NCI-H345 (cell line): ENCODE measurements around the gene CD101.

Experiments used
- DNase-seq: peaks from one replicate; lab custom pipeline; 2025; lab: John Stamatoyannopoulos, UW

CD101 gene

GRCh38 chr1:117014209-117014608 is 12.6 kb downstream of the CD101 start:
- DNase-seq, result no peak

GRCh38 chr1:117015724-117016123 is 14.2 kb downstream of the CD101 start:
- DNase-seq, result no peak

DNA sequence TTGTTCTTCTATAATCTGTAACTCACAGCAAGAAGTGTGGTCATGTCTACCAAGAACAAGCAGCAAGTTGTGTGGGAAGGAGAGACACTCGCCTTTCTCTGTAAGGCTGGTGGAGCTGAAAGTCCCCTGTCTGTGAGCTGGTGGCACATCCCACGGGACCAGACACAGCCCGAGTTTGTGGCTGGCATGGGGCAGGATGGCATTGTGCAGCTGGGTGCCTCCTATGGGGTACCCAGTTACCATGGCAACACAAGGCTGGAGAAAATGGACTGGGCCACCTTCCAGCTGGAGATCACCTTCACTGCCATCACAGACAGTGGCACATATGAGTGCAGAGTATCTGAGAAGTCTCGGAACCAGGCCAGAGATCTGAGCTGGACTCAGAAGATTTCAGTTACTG is 15.5 kb downstream of the CD101 start:
- DNase-seq, result no peak

DNA sequence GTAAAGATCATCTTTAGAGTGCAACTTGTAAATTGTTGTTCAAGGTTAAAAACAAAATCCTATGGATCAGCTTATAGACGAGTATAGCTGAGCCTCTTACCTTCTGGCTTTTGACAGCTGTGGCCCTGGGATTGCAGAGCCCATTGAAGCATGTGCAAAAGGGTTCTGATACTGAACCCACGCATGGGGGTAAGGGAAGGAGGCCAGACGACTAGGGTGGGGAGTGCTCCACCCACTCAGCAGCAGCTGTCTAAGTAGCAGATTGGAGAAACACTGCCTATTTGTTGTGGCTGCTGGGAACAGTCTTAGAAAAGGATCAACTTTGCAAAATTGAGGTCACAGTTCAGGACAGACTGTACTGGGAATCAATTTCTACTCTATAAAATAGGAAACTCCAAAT is 16.1 kb downstream of the CD101 start:
- DNase-seq, result no peak

- no peak for DNase-seq
Measured at GRCh38 chr1:117020526-117021156, 19.1 kb downstream of the CD101 start.

GRCh38 chr1:117022114-117022513 is 20.6 kb downstream of the CD101 start:
- DNase-seq, result no peak

- DNase-seq, result no peak
Measured at GRCh38 chr1:117025568-117025967, 24.0 kb downstream of the CD101 start.

DNA sequence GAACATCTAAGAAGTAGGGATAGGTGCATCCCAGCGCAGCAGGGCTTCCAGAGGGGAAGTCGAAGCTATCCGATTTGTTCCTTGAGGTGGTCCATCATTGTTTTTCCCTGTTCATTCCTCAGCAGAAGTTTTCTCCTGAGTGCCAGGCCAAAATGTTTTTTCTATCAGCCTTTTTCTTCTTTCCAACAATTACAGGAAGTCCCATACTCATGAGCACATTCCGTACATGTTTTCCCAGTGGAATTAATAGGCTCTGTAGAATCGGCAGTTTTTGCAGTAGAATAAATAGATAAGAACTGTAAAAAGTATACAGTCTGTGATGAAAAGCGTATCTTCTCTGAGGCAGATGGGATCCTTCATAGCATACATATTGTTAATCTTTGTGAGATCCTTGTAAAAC is 24.8 kb downstream of the CD101 start:
- DNase-seq, result no peak

DNA sequence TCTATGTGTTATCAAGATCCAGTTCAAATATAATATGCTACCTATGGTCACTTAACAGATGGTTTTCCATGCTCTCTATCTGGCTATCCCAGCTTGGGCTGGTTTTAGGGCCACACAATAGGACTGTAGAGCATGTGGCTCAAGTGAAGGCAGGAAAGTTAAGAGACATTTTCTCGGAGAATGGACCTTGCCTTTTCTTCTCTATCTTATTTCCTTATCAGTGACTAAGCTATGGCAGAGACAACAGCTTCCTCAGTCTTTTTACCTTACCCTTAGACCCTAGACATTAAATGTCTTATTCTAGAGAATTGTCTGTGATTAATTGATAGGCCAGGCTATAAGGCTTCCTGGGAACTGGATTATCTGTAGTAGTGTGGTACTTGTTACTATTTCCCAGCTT is 28.1 kb downstream of the CD101 start:
- DNase-seq, result no peak

GRCh38 chr1:117030271-117030877 is 28.8 kb downstream of the CD101 start:
- DNase-seq, result no peak

GRCh38 chr1:117032266-117032665 is 30.7 kb downstream of the CD101 start:
- no peak for DNase-seq

DNA sequence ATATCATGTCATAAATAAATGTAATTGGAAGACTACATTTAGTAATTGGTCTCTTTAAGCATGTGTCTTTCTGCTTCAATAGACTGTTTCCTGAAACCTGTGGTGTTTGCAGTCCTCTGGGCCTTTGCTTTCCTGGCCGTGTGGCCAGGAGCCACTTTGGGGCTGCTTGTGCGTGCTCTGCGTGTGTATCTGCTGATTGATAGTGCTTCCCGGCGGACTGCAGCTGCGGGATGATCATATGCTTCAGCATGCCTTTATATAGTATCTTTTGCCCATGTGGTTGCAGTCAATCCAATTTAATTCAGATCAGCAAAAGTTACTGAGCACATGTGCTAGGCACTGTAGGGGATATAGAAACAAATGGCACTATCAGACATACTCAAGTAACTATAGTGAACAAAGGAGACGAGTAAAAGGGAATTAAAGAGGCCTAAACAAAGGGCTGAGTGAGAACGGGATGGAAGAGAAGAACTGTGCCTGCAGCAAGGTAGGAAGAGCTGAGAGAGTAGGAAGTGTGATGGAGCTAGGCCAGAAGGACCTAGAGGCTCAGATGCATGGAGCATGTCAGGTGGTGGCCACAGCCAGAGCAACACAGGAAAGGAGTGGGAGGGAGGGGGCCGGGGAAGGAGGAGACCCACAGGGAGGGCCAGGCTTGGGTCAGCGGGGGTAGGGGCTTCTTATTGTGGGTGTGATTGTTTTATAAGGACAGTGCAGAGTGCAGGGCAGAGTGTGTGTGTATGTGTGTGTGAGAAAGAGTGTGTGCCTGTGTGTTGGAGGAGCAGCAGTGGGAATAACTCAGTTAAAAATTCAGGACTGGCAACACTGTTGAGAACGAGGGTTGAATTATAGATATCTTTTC is 31.4 kb downstream of the CD101 start:
- no peak for DNase-seq

DNA sequence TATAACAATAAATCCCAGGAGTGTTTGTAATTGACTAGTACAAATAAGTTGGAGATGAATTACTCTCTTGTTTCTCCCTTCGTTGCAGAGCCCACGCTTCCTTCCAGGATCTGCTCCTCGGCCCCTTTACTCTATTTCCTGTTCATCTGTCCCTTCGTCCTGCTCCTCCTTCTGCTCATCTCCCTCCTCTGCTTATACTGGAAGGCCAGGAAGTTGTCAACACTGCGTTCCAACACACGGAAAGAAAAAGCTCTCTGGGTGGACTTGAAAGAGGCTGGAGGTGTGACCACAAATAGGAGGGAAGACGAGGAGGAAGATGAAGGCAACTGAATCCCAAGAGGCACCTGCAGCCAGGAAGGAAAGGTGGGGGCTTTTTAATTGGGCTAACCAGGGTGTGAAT is 32.2 kb downstream of the CD101 start:
- no peak for DNase-seq

GRCh38 chr1:117034791-117035290 is 33.3 kb downstream of the CD101 start:
- DNase-seq, result no peak

- no peak for DNase-seq
Measured at GRCh38 chr1:117036018-117036461, 34.5 kb downstream of the CD101 start.

GRCh38 chr1:117037802-117038201 is 36.2 kb downstream of the CD101 start:
- no peak for DNase-seq

GRCh38 chr1:117038236-117038635 is 36.7 kb downstream of the CD101 start:
- no peak for DNase-seq

- DNase-seq, result no peak
Measured at GRCh38 chr1:117044217-117044616, 42.7 kb downstream of the CD101 start.

DNA sequence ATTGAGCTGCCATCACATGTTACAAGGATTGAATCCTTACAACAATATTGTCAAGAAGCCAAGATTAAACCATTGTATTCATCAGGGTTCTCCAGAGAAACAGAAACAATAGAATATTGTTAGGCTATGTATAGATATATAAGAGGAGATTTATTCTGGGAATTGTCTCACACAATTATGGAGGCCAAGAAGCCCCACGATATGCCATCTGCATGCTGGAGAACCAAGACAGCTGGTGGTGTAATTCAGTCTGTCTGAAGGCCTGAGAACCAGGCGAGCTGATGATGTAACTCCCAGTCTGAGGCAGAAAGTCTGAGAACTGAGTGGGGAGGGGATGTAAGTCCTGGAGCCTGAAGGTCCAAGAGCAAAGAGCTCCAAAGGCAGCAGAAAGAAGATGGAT is 44.1 kb downstream of the CD101 start:
- no peak for DNase-seq

- peak; percentile 54 for DNase-seq
Measured at GRCh38 chr1:117046781-117047180, 45.2 kb downstream of the CD101 start.

- DNase-seq, result no peak
Measured at GRCh38 chr1:117047271-117047670, 45.7 kb downstream of the CD101 start.

DNA sequence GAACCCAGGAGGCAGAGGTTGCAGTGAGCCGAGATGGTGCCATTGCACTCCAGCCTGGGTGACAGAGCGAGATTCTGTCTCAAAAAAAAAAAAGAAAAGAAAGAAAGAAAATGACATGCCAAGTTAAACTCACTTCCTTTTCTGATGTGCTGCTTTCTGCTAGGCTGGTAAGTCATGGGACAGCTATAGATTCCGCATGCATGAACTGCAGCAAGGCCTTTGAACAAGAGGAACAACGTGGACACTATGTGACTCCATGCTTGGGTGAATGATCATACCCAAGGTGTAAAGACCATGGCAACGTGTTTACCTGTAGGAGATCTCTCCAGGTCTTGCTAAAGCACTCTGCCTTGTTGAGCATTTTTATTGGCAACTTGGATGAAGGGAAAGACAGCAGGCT is 48.3 kb downstream of the CD101 start:
- no peak for DNase-seq
